HL-60 (cell line): ENCODE data around the gene KRTAP19-6.

Source experiments
- GABPA ChIP-seq: IDR thresholded peaks from 2 replicates; pipeline ENCODE4 v1.6.1; 2012; ENCODE audit warnings: low read depth
- POLR2AphosphoS5 ChIP-seq: IDR thresholded peaks from 2 replicates; pipeline ENCODE4 v1.6.1; 2012; ENCODE audit warnings: low read depth
- TF ChIP-seq, protein P1 (sequence below): IDR thresholded peaks from one replicate; pipeline ENCODE4 v1.5.1; 2011; ENCODE audit warnings: low read length, control low read depth, inconsistent platforms; ENCODE audit not compliant: insufficient read depth

GRCh38 chr21:30502041-30502440 lies 39.6 kb downstream of the KRTAP19-6 start, which contains the start of gene KRTAP19-5:
- TF ChIP-seq POLR2AphosphoS5 (no peak), GABPA (no peak)
- TF ChIP-seq, protein P1, sequence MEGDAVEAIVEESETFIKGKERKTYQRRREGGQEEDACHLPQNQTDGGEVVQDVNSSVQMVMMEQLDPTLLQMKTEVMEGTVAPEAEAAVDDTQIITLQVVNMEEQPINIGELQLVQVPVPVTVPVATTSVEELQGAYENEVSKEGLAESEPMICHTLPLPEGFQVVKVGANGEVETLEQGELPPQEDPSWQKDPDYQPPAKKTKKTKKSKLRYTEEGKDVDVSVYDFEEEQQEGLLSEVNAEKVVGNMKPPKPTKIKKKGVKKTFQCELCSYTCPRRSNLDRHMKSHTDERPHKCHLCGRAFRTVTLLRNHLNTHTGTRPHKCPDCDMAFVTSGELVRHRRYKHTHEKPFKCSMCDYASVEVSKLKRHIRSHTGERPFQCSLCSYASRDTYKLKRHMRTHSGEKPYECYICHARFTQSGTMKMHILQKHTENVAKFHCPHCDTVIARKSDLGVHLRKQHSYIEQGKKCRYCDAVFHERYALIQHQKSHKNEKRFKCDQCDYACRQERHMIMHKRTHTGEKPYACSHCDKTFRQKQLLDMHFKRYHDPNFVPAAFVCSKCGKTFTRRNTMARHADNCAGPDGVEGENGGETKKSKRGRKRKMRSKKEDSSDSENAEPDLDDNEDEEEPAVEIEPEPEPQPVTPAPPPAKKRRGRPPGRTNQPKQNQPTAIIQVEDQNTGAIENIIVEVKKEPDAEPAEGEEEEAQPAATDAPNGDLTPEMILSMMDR, result no peak
